ENCODE data around the gene PLIN5.

The PLIN5 gene

GRCh38 chr19:4510435-4511255 is 24.4 kb downstream of the PLIN5 start:
- no peak overlapping the region for H3K4me3 ChIP-seq (ENCODE audit: low read depth, low read length)
- in situ Hi-C loops (cut with HindIII; ENCODE audit: low sequenced_read_pairs), result no loop called here
- DNase-seq (ENCODE audit: low read depth), result no peak

GRCh38 chr19:4508698-4509097 is 26.3 kb downstream of the PLIN5 start:
- no peak for DNase-seq (ENCODE audit: low read depth)
- H3K4me3 ChIP-seq (ENCODE audit: low read depth, low read length), result no peak overlapping the region
- TF ChIP-seq CTCF (IDR thresholded peaks at IDR 0.05; ENCODE audit: low read depth, low read length, missing control alignments), result no peak
- in situ Hi-C loops (cut with HindIII; ENCODE audit: low sequenced_read_pairs), result no loop called here

More at GRCh38 chr19:4510435-4511255, 24.4 kb downstream of the PLIN5 start:
- TF ChIP-seq CTCF (IDR thresholded peaks at IDR 0.05; ENCODE audit: low read depth, low read length, missing control alignments), result no peak

GRCh38 chr19:4507804-4508203 is 27.2 kb downstream of the PLIN5 start:
- no peak overlapping the region for H3K4me3 ChIP-seq (ENCODE audit: low read depth, low read length)
- no peak for DNase-seq (ENCODE audit: low read depth)
- no peak for TF ChIP-seq CTCF (IDR thresholded peaks at IDR 0.05; ENCODE audit: low read depth, low read length, missing control alignments)
- in situ Hi-C loops (cut with HindIII; ENCODE audit: low sequenced_read_pairs), result no loop called here

- TF ChIP-seq CTCF (IDR thresholded peaks at IDR 0.05; ENCODE audit: low read depth, low read length, missing control alignments), result no peak
- in situ Hi-C loops (cut with HindIII; ENCODE audit: low sequenced_read_pairs), result no loop called here
- DNase-seq (ENCODE audit: low read depth), result no peak
- H3K4me3 ChIP-seq (ENCODE audit: low read depth, low read length), result no peak overlapping the region
These were observed 27.9 kb downstream of the PLIN5 start for GRCh38 chr19:4507150-4507452.

- in situ Hi-C loops (cut with HindIII; ENCODE audit: low sequenced_read_pairs), result no loop called here
- no peak overlapping the region for H3K4me3 ChIP-seq (ENCODE audit: low read depth, low read length)
- no peak for TF ChIP-seq CTCF (IDR thresholded peaks at IDR 0.05; ENCODE audit: low read depth, low read length, missing control alignments)
- DNase-seq (ENCODE audit: low read depth), result peak; percentile 18
These were observed 28.4 kb downstream of the PLIN5 start for GRCh38 chr19:4506449-4507149.

- in situ Hi-C loops (cut with HindIII; ENCODE audit: low sequenced_read_pairs), result no loop called here
- DNase-seq (ENCODE audit: low read depth), result no peak
- no peak for TF ChIP-seq CTCF (IDR thresholded peaks at IDR 0.05; ENCODE audit: low read depth, low read length, missing control alignments)
These were observed 29.2 kb downstream of the PLIN5 start for GRCh38 chr19:4505570-4506448.

More at GRCh38 chr19:4505570-4506448, 29.2 kb downstream of the PLIN5 start:
- no peak overlapping the region for H3K4me3 ChIP-seq (ENCODE audit: low read depth, low read length)
